GM19395 (cell line): ENCODE measurements around the gene TMEM258.

Experiments used
- ATAC-seq: cut with Tn5 transposase; IDR thresholded peaks from one replicate; pipeline ENCODE4 v1.9.1; 2021; ENCODE audit warnings: mild to moderate bottlenecking, moderate library complexity; ENCODE audit not compliant: unreplicated experiment

TMEM258 gene

DNA sequence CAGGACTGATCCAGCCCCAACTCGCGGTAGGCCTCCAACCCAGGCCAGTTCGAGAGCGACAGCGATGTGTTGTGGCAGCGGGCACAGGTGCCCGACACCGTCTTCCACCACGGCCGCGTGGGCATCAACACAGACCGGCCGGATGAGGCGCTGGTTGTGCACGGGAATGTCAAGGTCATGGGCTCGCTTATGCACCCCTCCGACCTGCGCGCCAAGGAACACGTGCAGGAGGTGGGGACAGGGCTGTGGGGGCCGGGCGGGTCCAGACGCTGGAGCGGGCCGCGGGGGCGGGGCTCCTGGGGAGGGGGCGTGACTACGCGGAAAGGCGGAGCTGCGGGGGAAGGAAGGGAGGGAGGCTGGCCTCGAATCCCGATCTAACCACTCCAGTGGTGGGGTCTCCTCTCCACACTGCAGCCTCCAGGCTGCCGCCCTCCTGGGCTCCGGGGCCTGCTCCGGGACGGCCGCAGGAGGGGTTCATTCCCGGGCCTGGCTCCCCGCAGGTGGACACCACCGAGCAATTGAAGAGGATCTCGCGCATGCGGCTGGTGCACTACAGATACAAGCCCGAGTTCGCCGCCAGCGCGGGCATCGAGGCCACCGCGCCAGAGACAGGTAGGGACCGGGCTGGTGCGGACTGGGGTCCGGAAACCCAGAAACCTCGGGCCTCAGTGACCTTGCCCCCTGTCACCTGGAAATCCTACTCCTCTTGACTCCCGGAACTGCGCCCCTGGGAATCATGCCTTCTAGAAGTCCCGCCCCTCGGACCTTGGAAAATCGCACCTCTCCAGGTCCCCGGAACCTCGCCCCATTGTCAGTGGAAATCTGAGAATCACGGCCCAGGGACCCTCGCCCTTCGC lies 14.9 kb downstream of the TMEM258 start:
- no peak for ATAC-seq

DNA sequence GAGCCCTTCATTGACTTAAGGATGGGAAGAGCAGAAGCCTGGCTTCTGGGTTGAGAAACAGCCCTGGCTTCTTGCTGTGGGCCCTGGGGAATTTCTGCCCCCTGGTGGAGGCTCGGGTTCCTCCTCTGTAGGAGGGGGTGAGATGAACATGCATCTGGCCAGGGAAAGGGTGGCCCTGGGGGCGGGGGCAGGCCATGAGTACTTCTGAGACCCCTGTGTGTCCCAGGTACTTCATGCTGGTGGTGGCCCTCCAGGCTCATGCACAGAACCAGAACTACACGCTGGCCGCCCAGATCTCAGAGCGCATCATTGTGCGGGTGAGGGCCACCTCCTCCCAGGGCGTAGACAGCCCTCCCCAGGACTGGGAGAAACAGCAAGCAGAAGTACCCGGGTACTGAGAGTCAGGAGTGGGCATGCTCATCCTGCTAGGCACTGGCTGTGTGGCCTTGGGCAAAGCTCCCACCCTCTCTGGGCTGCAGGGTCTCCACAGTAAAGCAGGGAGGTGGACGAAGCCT lies 15.8 kb downstream of the TMEM258 start:
- ATAC-seq = peak; percentile 60

DNA sequence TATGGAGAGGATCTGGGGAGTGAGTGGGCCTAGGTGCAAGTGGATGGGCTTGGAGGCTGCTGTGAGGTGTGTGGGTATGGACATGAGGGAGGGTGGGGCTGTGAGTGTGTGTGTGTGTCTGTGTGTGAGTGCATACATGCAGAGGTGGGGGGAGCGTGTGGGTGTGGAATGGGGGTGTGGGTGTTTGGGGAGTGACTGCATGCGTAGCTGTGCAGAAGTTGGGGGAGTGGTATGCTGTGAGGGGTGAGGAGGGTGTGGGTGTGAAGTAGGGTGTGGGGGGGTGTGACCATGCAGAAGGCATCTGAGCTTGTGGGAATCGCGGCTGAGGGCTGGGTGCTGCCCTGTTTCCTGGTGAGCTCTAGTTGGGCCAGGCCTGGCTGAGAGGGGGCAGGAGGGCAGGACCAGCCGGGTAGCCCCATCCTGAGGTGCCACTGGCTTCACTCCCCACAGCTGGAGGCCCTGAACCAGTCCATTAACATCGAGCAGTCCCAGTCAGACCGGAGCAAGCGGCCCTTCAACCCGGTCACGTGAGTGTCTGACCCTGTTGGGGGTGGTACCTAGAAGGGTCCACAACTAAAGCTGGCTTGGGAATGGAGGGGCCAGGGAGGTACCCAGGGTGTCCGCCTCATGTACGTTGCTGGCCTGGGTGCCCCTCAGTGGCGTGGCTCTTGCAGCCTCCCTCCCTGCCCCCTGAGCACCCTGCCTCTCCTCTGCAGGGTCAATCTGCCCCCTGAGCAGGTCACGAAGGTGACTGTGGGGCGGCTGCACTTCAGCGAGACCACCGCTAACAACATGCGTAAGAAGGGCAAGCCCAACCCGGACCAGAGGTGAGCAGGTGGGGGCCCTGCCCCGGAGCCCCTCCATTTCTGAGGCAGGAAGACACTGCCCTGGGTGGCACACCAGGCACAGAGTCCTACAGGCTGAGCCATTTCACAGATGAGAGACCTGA lies 16.5 kb downstream of the TMEM258 start:
- no peak for ATAC-seq

DNA sequence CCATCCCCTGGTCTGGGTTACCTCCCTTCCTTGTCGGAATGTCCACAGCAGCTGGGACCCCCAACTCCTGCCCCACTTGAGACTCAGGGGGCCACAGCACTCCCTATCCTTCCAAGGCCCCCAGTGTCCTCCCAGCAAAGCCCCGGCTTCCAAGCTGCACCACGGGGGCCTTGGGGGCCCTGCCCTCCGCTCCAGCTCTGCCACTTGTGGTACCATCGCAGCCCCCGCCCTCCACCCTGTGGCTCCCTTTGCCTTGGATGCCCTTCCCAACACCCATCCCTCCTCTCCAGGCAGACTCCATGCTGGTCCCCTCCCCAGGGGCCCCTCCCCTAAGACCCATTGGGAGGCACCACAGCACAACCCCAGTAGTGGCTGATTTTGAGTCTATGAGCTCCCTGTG lies 17.3 kb downstream of the TMEM258 start:
- no peak for ATAC-seq

DNA sequence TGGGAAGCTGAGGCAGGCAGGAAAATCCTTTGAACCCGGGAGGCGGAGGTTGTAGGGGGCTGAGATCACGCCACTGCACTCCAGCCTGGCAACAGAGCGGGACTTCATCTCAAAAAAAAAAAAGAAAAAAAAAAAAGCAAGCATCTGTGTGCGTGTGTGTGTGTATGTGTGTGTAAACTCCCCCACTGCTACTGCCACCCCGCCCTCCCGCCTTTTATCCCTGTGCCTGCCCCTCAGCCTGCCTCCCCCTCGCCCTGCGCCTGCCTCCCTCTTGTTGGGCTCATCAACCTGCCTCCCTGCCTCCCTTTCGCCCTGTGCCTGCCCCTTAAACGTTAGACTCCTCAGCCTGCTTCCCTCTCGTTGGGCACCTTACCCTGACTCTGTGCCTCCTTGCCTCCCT lies 18.0 kb downstream of the TMEM258 start:
- ATAC-seq = no peak

DNA sequence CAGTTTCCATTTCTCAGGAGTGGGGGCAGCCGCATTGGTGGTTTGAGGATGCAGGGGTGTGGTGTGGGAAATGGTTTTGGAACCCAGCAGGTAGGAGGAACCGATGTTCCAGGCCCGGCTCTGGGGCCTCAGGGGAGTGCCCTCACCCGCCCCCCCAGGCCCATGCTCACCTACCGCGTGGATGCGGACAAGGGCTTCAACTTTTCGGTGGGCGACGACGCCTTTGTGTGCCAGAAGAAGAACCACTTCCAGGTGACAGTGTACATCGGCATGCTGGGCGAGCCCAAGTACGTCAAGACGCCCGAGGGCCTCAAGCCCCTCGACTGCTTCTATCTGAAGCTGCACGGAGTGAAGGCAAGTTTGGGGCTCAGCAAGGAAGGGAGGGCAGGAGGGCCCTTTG lies 18.6 kb downstream of the TMEM258 start:
- ATAC-seq = no peak

DNA sequence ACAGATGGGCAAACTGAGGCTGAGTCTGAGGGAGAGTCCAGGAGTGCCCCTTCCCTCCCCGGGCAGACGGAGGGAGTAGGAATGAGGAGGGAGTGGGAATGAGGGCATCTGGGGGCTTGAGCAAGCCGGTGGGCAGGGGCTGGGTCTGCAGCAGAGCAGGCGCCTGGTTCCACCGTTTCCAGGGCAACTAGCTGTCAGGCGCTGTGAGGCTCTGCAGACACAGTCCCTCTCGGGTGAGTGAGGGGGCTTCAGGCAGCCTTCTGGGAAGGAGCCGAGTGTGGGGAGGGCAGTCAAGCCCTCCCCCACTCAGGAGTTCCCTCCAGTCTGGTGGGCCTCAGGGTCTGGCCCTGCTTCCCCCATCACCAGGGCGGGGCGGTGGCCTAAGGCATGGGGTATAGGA lies 19.0 kb downstream of the TMEM258 start:
- ATAC-seq = no peak

DNA sequence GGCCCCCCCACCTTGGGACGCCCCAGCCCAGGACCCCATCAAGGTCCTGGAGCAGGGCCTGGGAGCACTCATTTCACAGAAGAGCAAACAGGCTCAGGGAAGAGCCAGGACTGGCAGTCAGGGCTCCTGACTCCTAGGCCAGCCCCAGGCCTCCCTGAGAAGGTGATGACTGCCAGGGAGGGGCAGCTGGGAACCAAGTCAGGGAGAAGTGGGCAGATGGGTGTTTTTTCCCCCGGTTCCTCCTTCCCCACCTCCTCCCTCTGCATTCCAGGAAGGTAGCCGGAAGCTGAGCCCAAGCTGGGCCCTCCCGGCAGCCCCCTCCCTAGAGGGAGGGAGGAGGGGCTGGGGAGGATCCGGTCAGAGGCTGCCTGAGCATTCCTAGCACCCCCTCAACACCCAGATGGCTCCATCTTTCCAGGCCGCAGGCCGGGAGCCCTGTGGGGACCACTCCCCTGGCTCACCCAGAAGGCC lies 20.4 kb downstream of the TMEM258 start:
- ATAC-seq = no peak

DNA sequence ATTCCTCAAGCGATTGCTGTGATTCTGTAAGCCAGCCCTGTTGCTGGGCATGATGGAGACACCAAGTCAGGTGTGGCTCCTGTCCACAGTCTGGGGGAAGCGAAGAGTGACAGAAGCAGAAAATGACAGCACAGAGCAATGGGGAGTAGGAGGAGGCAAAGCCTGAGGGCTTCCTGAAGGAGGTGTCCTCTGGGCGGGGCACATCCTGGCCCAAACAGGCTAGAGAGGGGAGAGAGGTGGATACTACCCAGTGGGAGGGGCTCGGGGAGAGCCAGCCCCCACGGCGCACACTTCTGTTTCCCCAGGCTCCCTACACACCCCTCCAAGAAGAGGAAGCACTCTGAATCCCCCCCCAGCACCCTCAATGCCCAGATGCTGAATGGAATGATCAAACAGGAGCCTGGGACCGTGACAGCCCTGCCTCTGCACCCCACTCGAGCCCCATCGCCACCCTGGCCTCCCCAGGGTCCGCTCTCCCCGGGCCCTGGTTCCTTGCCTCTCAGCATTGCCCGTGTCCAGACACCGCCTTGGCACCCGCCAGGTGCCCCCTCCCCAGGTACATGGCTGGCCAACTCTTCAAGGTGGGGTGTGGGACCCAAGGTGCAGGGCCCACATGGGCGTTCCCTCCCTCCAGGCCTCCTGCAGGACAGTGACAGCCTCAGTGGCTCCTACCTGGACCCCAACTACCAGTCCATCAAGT lies 21.1 kb downstream of the TMEM258 start:
- ATAC-seq = no peak

DNA sequence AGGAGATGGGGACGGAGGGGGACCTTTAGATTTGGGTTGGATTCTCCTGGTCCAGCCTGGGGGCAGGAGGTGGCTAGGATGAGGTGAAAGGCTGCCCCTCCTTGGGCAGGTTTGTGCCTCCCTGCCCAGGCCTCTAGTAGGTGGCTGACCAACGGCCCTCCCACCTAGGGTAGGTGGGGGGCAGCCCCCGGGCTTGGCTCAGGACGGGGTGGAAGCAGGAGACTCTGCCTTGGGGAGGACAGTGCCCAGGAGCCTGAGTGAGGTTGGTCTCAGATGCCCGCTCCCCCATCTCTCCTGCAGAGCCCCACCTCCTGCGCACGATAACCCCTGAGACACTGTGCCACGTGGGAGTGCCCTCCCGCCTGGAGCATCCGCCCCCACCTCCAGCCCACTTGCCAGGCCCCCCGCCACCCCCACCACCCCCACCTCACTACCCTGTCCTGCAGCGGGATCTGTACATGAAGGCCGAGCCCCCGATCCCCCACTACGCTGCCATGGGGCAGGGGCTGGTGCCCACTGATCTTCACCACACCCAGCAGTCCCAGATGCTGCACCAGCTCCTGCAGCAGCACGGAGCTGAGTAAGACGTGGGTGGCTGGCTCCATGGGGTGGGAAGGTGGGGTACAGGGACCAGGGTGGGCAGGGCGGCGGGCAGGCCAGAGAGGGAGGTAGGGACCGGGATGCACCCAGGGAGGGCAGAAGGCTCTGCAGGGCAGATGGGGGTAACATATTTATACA lies 22.3 kb downstream of the TMEM258 start:
- ATAC-seq = no peak

DNA sequence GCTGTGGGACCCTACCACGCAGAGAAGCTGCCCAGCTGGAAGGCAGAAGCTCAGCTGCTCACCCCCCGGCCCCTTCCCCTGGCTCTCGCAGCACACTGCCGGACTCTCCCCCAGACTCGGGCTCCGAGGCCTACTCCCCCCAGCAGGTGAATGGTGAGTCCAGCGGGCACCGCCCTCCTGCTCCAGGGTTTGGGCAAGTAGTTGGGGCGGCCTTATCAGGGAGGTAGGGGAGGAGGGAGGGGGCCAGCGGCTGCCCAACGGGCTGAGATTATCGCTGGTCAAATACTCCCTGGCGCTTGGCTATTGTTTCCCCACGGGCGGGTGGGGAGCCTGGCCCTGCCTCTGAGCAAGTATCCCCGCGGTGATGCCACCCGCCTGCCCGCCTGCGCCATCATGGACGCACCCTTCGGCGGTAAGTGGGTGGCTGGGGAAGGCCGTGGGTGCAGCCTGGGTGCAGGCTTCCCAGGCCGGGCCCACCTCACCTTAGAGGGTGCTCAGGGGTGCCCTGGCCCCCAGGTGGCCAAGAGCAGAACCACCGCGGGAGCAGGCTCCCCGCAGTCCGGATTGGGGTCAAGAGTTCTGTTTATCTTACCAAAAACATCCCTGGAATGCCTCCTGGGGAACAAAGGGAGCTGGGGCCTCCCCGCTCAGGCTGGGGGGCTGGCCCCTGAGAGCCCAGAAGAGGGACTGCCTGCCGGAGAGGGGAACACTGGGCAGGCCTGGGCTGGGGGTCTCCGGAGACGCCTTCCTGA lies 23.1 kb downstream of the TMEM258 start:
- ATAC-seq = no peak

DNA sequence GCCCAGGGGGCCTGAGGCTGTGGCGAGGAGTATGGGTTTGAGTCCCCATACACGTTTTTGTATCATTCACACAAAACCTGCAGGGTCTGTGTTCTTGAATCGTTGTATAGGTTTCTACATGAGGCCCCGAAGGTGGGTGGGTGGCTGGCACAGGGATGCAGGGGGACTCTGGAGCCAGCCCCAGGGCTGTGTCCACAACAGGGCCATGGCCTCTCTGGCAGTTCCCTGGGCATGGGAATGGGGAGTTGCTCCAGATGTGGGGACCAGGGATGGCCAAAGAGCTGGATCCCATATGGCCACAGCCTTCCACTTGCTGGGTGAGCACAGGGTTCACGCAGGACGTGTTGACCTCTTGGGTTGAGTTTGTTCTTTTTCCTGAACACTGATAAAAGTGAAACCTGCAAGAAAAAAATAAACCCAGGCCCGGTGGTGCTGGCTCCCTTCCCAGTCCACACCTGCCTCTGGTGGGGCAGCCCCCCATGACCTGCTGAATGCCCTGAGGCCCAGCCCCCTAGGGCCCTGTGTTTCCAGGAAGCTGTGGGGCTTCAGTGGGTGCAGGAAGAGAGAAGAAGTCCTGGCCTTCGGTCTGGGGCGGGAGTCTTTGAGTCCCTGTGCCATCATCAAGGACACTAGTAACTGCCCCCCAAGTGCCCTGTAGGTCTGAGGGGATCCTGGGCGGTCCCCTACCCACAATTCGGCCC lies 23.9 kb downstream of the TMEM258 start:
- ATAC-seq = no peak

DNA sequence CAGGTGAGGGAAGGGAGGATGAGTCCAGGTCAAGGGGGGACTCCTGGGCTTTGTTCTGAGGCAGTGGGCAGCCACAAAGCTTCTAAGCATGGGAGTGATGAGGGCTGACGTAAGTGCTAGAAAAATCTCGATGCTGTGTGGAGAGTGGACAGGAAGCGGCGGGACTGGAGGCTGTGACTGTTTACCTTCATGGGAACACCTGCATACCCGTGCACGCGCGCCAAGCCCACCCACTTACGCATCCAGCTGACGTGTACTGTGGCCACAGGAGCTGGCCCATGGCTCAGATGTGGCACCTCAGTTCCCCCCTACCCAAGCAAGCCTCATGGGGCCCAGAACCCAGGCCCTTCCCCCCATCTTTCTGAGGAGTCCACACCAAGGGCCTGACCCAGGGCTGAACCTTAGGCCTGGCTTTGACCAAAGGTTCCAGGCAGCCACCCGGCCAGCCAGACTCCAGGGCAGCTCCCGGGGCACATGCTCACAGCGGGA lies 26.0 kb downstream of the TMEM258 start:
- no peak for ATAC-seq

DNA sequence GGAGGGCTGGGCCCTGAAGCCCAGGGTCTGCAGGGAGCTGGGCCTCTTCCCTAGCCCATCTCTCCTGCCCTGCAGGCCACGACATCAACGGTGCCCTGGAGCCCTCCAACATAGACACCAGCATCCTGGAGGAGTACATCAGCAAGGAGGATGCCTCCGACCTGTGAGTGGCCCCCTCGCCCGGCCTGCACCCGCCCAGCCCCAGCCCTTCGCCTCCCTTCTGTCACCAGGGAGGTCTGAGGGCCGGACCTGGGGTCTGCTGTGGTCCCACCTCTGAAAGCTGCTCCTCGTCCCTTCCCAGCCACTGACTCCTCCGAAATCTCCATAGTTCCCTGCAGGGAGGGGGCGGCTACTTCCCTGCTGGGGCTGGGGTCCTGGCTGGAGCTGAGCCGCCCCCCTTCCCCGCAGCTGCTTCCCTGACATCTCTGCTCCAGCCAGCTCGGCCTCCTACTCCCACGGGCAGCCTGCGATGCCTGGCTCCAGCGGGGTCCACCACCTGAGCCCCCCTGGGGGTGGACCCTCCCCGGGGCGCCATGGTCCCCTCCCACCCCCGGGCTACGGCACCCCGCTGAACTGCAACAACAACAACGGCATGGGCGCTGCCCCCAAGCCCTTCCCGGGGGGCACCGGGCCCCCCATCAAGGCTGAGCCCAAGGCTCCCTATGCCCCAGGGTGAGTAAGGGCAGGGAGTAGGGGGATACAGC lies 26.7 kb downstream of the TMEM258 start:
- no peak for ATAC-seq

DNA sequence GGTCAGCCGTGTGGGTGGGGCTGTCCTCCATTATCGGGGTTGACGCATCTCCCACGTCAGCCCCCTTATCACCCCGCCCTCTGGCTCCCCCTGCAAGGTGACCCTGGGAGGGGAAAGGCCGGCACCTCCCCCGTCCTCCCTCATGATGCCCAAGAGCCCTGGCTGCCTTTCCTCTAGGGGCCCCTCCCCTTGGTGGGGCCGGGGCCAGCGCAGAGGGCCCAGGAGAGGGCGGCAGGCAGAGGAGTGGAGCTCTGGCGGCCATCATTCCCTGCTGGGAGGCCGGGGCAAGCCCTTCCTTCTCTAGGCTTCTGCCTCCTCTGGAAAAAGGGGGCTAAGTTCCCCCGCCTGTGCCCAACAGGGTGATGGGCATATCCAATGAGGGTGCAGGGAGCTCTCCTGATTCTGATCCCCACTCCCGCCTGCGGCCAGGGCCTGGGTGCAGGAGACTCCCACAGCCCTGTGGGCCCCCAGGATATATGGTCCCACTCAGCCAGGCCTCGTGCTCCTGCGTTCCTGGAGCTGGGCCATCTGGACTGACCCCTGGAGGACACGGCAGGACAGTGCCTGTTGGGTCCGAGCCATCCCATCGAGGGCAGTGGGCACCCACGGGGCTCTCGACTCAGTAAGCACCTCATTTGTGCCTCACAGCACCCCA lies 27.7 kb downstream of the TMEM258 start:
- no peak for ATAC-seq

DNA sequence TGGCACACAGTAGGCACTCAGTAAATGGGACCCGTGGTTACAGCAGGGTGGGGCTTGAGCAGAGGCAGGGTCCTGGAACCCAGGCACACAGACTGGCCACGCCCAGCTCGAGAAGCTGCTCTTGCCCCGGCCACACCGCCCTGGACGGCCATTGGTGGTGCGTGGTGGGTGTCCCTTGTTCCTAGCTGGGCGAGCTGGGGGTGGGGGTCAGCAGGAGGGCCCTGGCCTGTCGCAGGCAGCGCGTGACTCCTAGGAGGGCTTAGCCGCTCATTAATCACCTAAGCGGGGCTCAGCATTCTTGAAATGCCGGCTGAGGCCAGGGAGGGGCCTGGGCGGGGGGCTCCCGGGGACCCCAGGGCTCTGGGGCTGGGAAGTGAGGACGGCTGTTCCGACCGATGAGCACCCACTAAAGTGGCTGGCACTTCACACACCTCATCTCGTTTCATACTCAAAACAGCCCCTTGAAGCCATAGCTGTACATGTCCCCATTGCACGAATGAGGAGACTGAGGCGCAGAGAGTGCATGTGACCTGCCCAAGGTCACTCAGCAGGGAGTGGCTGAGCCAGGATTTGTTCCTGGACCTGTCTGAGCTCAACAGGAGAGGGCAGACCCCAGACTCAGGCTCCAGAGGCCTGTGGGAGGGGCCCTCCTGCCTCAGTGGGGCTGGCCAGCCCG lies 28.3 kb downstream of the TMEM258 start:
- ATAC-seq = no peak

DNA sequence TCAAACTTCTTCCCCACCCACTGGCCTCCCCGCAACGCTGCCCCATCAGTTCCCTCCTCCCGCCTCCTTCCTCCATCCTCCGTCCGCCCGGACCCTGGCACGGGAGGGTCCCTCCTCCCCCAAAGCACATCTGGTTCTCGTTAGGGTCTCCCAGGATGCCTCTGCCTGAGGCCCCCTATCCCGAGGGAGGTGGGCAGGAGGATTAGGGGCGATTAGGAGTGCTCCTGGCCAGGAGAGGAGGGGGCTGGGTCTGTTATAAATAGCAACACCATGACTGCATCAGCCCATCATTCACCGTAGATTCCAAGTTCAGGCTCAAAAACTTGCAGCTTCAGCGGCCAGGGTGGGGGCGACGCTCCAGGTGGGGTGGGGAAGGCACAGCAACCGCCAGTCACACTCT lies 29.6 kb downstream of the TMEM258 start:
- no peak for ATAC-seq
